OCI-LY1 (cell line): Measurements from ENCODE around the gene HTR4.

Experiments used
- H2AFZ ChIP-seq: fragments of 200-600 bp; sonication (generic), shearing (Covaris generic); 2 replicates; pipeline ENCODE4 v1.6.0; 2014; ENCODE audit warnings: antibody characterized with exemption, mild to moderate bottlenecking, low read length
- H3F3A ChIP-seq: fragments of 200-600 bp; sonication (generic), shearing (Covaris generic); 2 replicates; pipeline ENCODE4 v1.6.0; 2014; ENCODE audit warnings: mild to moderate bottlenecking, antibody characterized with exemption, low read length, moderate library complexity; ENCODE audit not compliant: insufficient read depth
- H3K27ac ChIP-seq: fragments of 200-600 bp; sonication (generic); 2 replicates; pipeline ENCODE4 v1.5.1; 2014; ENCODE audit warnings: low read length, mixed run types, mild to moderate bottlenecking, low read depth; ENCODE audit not compliant: poor library complexity, severe bottlenecking
- H3K27me3 ChIP-seq: fragments of 200-600 bp; sonication (generic); 2 replicates; pipeline ENCODE4 v1.6.0; 2014; ENCODE audit warnings: antibody characterized with exemption, mild to moderate bottlenecking, low read length, moderate library complexity; ENCODE audit not compliant: insufficient read depth
- H3K36me3 ChIP-seq: fragments of 200-600 bp; sonication (generic); 2 replicates; pipeline ENCODE4 v1.6.1; 2014; ENCODE audit warnings: mild to moderate bottlenecking, antibody characterized with exemption, low read length, moderate library complexity, mixed read lengths; ENCODE audit not compliant: insufficient read depth
- H3K4me1 ChIP-seq: fragments of 200-600 bp; sonication (generic); 2 replicates; pipeline ENCODE4 v1.5.1; 2014; ENCODE audit warnings: mild to moderate bottlenecking, low read length, moderate library complexity; ENCODE audit not compliant: insufficient read depth, severe bottlenecking
- H3K4me2 ChIP-seq: fragments of 200-600 bp; sonication (generic), shearing (Covaris generic); 2 replicates; pipeline ENCODE4 v1.6.1; 2014; ENCODE audit warnings: low read length
- H3K4me3 ChIP-seq: fragments of 200-600 bp; sonication (generic); 2 replicates; pipeline ENCODE4 v1.5.1; 2014; ENCODE audit warnings: low read length, low read depth, mild to moderate bottlenecking, mixed read lengths; ENCODE audit not compliant: poor library complexity, severe bottlenecking
- H3K79me2 ChIP-seq: fragments of 200-600 bp; shearing (Covaris generic); 2 replicates; pipeline ENCODE4 v1.6.1; 2016; ENCODE audit warnings: mixed run types, low read length, mixed read lengths; ENCODE audit not compliant: insufficient read depth
- H3K9ac ChIP-seq: fragments of 200-600 bp; sonication (generic), shearing (Covaris generic); 2 replicates; pipeline ENCODE4 v1.6.1; 2014; ENCODE audit warnings: mild to moderate bottlenecking, low read length, mixed read lengths
- H3K9me2 ChIP-seq: fragments of 200-600 bp; sonication (generic), shearing (Covaris generic); 2 replicates; pipeline ENCODE4 v1.6.1; 2014; ENCODE audit warnings: low read depth, mild to moderate bottlenecking, low read length, mixed read lengths
- H3K9me3 ChIP-seq: fragments of 200-600 bp; shearing (Covaris generic); 2 replicates; pipeline ENCODE4 v1.6.1; 2014; ENCODE audit warnings: low read length, mixed read lengths
- H4K20me1 ChIP-seq: fragments of 200-600 bp; sonication (generic), shearing (Covaris generic); 2 replicates; pipeline ENCODE4 v1.6.0; 2016; ENCODE audit warnings: mild to moderate bottlenecking, low read length; ENCODE audit not compliant: insufficient read depth
- EZH2 ChIP-seq: fragments of 200-600 bp; sonication (generic), shearing (Covaris generic); IDR thresholded peaks from 2 replicates; pipeline ENCODE4 v1.8.0; 2017; ENCODE audit warnings: borderline replicate concordance, mixed run types, mild to moderate bottlenecking, antibody characterized with exemption, low read length, moderate library complexity, mixed read lengths
- TF ChIP-seq, protein P1 (sequence below): fragments of 200-600 bp; sonication (generic), shearing (Covaris generic); IDR thresholded peaks from 2 replicates; pipeline ENCODE4 v1.5.1; 2017; ENCODE audit warnings: mild to moderate bottlenecking, antibody characterized with exemption, low read length, moderate library complexity, mixed read lengths

Gene HTR4

DNA sequence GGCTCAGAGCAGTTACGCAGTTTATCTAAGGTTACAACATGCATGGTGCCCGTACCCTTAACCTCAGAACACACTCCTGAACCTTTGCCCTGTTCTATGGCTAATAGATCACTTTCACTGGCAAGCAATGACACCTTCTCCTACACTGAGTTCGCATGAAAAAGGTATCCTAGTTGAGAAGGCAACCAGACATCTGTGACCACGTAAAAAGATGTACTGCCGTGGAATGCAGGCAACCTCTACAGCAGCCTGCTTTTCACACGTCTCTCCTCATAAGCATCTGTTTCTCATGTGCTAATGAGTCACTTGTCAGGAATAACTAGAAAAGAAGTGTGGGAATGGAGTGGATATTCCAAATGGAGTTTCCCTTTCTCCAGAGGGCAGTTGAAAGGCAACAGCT is 199.1 kb downstream of the HTR4 start:
- no peaks in the 10 kb centered on the region for H3K9me2 ChIP-seq
- TF ChIP-seq, protein P1, sequence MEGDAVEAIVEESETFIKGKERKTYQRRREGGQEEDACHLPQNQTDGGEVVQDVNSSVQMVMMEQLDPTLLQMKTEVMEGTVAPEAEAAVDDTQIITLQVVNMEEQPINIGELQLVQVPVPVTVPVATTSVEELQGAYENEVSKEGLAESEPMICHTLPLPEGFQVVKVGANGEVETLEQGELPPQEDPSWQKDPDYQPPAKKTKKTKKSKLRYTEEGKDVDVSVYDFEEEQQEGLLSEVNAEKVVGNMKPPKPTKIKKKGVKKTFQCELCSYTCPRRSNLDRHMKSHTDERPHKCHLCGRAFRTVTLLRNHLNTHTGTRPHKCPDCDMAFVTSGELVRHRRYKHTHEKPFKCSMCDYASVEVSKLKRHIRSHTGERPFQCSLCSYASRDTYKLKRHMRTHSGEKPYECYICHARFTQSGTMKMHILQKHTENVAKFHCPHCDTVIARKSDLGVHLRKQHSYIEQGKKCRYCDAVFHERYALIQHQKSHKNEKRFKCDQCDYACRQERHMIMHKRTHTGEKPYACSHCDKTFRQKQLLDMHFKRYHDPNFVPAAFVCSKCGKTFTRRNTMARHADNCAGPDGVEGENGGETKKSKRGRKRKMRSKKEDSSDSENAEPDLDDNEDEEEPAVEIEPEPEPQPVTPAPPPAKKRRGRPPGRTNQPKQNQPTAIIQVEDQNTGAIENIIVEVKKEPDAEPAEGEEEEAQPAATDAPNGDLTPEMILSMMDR = no peak
- no peak for TF ChIP-seq EZH2
- H3K4me3 ChIP-seq = no peak overlapping the region
- no peaks in the 10 kb centered on the region for H4K20me1 ChIP-seq
- H2AFZ ChIP-seq = no peak overlapping the region
- H3K36me3 ChIP-seq = no peaks in the 10 kb centered on the region
- H3F3A ChIP-seq = no peaks in the 10 kb centered on the region
- H3K9me3 ChIP-seq = no peaks in the 10 kb centered on the region
- no peak overlapping the region for H3K9ac ChIP-seq
- no peak overlapping the region for H3K27ac ChIP-seq
- no peak overlapping the region for H3K4me2 ChIP-seq
- no peaks in the 10 kb centered on the region for H3K79me2 ChIP-seq
- H3K27me3 ChIP-seq = no peaks in the 10 kb centered on the region
- H3K4me1 ChIP-seq = no peaks in the 10 kb centered on the region

DNA sequence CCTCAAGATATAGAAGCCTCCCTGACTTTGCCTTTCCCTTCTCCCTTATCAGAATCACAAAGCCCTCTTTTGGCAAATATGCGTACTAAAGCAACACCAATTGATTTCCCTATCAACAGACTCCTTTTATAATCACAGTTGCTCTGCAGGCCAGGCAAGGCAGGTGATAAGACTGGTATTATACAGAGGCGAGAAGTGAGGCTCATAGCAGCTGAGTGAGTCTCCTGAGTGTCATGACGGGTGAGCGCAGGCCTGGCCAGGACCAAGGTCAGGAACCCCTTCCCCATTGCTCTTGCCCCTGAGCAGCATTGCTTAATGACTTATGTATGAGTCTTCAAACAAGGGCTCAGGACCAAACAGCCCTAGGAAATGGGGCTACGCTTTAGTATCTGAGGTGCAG is 199.8 kb downstream of the HTR4 start:
- Histone ChIP-seq H2AFZ (no peak overlapping the region), H3K9ac (no peak overlapping the region), H3F3A (no peaks in the 10 kb centered on the region), H3K79me2 (no peaks in the 10 kb centered on the region), H3K4me2 (no peak overlapping the region), H3K9me2 (no peaks in the 10 kb centered on the region), H3K4me1 (no peaks in the 10 kb centered on the region), H3K4me3 (no peak overlapping the region), H3K36me3 (no peaks in the 10 kb centered on the region), H3K9me3 (no peaks in the 10 kb centered on the region), H4K20me1 (no peaks in the 10 kb centered on the region), H3K27me3 (no peaks in the 10 kb centered on the region), H3K27ac (no peak overlapping the region)
- TF ChIP-seq, protein P1 = no peak
- TF ChIP-seq EZH2 = no peak

DNA sequence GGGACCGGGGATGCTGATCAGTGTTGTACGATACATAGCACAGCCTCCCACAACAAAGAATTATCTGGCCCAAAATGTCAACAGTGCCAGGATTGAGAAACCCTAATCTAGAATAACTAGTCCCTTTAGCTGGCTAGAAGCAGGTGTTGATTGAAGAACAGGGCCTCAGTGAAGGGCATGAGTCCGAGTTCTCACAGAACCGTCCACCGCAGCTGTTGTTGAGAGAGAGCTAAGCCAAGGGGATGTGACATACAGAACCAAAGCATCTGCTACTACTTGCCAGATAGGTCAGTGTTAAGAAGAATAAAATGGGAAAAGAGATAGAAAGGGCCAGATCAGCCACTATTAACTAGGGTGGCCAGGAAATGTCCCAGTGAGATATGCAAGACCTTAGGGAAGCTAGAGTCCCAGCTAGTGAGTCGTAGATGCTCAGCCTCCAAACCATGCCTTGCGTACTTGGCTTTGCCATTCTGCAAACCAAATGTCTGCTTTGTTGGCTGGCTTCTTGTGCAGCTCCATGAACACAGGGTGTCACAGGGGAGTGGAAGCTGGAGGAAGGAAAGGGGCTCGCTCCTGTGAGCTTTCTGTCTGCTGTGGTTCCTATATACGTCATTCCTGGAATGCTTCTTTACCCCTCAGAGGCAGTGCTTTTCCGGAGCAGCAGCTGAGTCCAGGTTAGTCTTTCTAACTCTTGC is 201.7 kb downstream of the HTR4 start:
- TF ChIP-seq, protein P1 = no peak
- TF ChIP-seq EZH2 = no peak
- Histone ChIP-seq H3K27me3 (no peaks in the 10 kb centered on the region), H3K9me2 (no peaks in the 10 kb centered on the region), H3K9ac (no peak overlapping the region), H3K4me3 (no peak overlapping the region), H3K36me3 (no peaks in the 10 kb centered on the region), H4K20me1 (no peaks in the 10 kb centered on the region), H2AFZ (no peak overlapping the region), H3K4me1 (no peaks in the 10 kb centered on the region), H3F3A (no peaks in the 10 kb centered on the region), H3K27ac (no peak overlapping the region), H3K4me2 (no peak overlapping the region), H3K9me3 (no peaks in the 10 kb centered on the region), H3K79me2 (no peaks in the 10 kb centered on the region)
